CD8-positive, alpha-beta memory T cell (primary cell): ENCODE results near the gene COL4A3. TPM values are rescaled to one million over a fixed set of nuclear protein-coding genes. Genes with fewer than 3 reads are reported as not detected.

Experiments
- CTCF ChIA-PET: fragments of 350-600 bp; sonication (Branson Sonifier 250); formaldehyde crosslinking; loops from one replicate; lab custom pipeline; 2021; ENCODE audit warnings: antibody characterized with exemption; lab: Charles Lee
- POLR2A ChIA-PET: fragments of 350-600 bp; sonication (Branson Sonifier 250); formaldehyde crosslinking; loops from one replicate; lab custom pipeline; 2021; ENCODE audit warnings: antibody characterized with exemption; lab: Charles Lee
- DNase-seq, 5 donors: peaks; one replicate each; pipeline versions ENCODE4 v3.0.0 to v3.0.0-alpha.2; 2020 to 2022; ENCODE audit warnings: mixed read lengths in 1 of 5
- H3K27ac ChIP-seq: one replicate; pipeline ENCODE4 v1.7.0; 2013; ENCODE audit warnings: low read depth, mild to moderate bottlenecking, low read length, moderate library complexity
- H3K27me3 ChIP-seq: 2 replicates; pipeline ENCODE4 v1.7.0; 2013; ENCODE audit warnings: low read length, mild to moderate bottlenecking; ENCODE audit not compliant: insufficient read depth, poor library complexity, severe bottlenecking
- H3K36me3 ChIP-seq: 2 replicates; pipeline ENCODE4 v1.7.0; 2013; ENCODE audit warnings: mild to moderate bottlenecking, low read length, moderate library complexity; ENCODE audit not compliant: insufficient read depth
- H3K4me1 ChIP-seq: 2 replicates; pipeline ENCODE4 v1.7.0; 2013; ENCODE audit warnings: mild to moderate bottlenecking, low read length, moderate library complexity; ENCODE audit not compliant: insufficient read depth
- H3K4me3 ChIP-seq: 2 replicates; pipeline ENCODE4 v1.7.0; 2013; ENCODE audit warnings: mild to moderate bottlenecking, low read length
- H3K9me3 ChIP-seq: 2 replicates; pipeline ENCODE4 v1.7.0; 2013; ENCODE audit warnings: mild to moderate bottlenecking, low read length
- H3K27ac Mint-ChIP-seq, 8 donors: one replicate each; pipeline ENCODE4 v1.8.0; 2020 to 2021; ENCODE audit warnings: mixed read lengths in 8 of 8, mild to moderate bottlenecking in 6 of 8, inconsistent platforms in 3 of 8, moderate library complexity in 3 of 8
- H3K27me3 Mint-ChIP-seq, 2 donors: one replicate each; pipeline ENCODE4 v1.8.0; 2020 to 2021; ENCODE audit warnings: mixed read lengths in 2 of 2, mild to moderate bottlenecking in 1 of 2, moderate library complexity in 1 of 2
- H3K36me3 Mint-ChIP-seq, 3 donors: one replicate each; pipeline ENCODE4 v1.8.0; 2020 to 2021; ENCODE audit warnings: mixed read lengths in 3 of 3, inconsistent platforms in 1 of 3, mild to moderate bottlenecking in 1 of 3
- H3K4me1 Mint-ChIP-seq, 3 donors: one replicate each; pipeline ENCODE4 v1.8.0; 2020 to 2021; ENCODE audit warnings: mixed read lengths in 3 of 3, inconsistent platforms in 1 of 3, mild to moderate bottlenecking in 1 of 3
- H3K4me3 Mint-ChIP-seq, 7 donors: one replicate each; pipeline ENCODE4 v1.8.0; 2020 to 2021; ENCODE audit warnings: mixed read lengths in 7 of 7, mild to moderate bottlenecking in 6 of 7, moderate library complexity in 4 of 7, inconsistent platforms in 2 of 7
- H3K9me3 Mint-ChIP-seq, 5 donors: one replicate each; pipeline ENCODE4 v1.8.0; 2020 to 2022; ENCODE audit warnings: mixed read lengths in 5 of 5, mild to moderate bottlenecking in 3 of 5, moderate library complexity in 2 of 5, inconsistent platforms in 1 of 5
- polyA plus RNA-seq: library from polyadenylated mRNA; unstranded; fragments of 300-500 nt; fragmentation: Illumina TruSeq; gene quantifications from one replicate; pipeline ENCODE4 v1.2.3, GENCODE V29; 2021
- total RNA-seq, 2 experiments: library from RNA; stranded (reverse); gene quantifications; one replicate each; pipeline ENCODE4 v1.2.3, GENCODE V29; 2021

COL4A3 gene
- total and polyA plus RNA-seq, 3 experiments from 2014 or later: not detected

- Histone ChIP-seq H3K4me3 (no peak overlapping the region), H3K27ac (no peak overlapping the region), H3K27me3 (no peaks in the 10 kb centered on the region), H3K9me3 (no peaks in the 10 kb centered on the region), H3K36me3 (no peaks in the 10 kb centered on the region), H3K4me1 (no peaks in the 10 kb centered on the region)
- Mint-ChIP-seq H3K27ac (no peak overlapping the region), H3K4me3 (no peak overlapping the region), H3K9me3 (peaks cover 0 to 9% (median 3%) of the 10 kb centered on the region in 5 donors), H3K27me3 (peaks cover 6 to 26% of the 10 kb centered on the region in 2 donors), H3K4me1 (no peaks in the 10 kb centered on the region), H3K36me3 (no peaks in the 10 kb centered on the region)
- ChIA-PET POLR2A (no interaction called here), CTCF (no interaction called here)
- no peak for DNase-seq
These were observed 14.0 kb upstream of the COL4A3 start for GRCh38 chr2:227150222-227150936.

GRCh38 chr2:227152093-227152766, 12.2 kb upstream of the COL4A3 start:
- Mint-ChIP-seq H3K4me1 (no peaks in the 10 kb centered on the region), H3K27ac (no peak overlapping the region), H3K4me3 (no peak overlapping the region), H3K27me3 (peaks cover 10 to 34% of the 10 kb centered on the region in 2 donors), H3K9me3 (peaks cover 0 to 10% (median 3%) of the 10 kb centered on the region in 5 donors), H3K36me3 (no peaks in the 10 kb centered on the region)
- POLR2A ChIA-PET: no interaction called here
- Histone ChIP-seq H3K36me3 (no peaks in the 10 kb centered on the region), H3K9me3 (no peaks in the 10 kb centered on the region), H3K4me1 (no peaks in the 10 kb centered on the region), H3K4me3 (no peak overlapping the region), H3K27me3 (no peaks in the 10 kb centered on the region), H3K27ac (no peak overlapping the region)
- CTCF ChIA-PET: no interaction called here
- DNase-seq: no peak

GRCh38 chr2:227153307-227153706, 11.1 kb upstream of the COL4A3 start:
- Histone ChIP-seq H3K4me1 (no peaks in the 10 kb centered on the region), H3K36me3 (no peaks in the 10 kb centered on the region), H3K27me3 (no peaks in the 10 kb centered on the region), H3K27ac (no peak overlapping the region), H3K9me3 (no peaks in the 10 kb centered on the region), H3K4me3 (no peak overlapping the region)
- no peak for DNase-seq
- H3K4me3 Mint-ChIP-seq: no peak overlapping the region
- POLR2A ChIA-PET: no interaction called here
- no peaks in the 10 kb centered on the region for H3K4me1 Mint-ChIP-seq
- peaks cover 0 to 7% (median 3%) of the 10 kb centered on the region in 5 donors for H3K9me3 Mint-ChIP-seq
- H3K36me3 Mint-ChIP-seq: no peaks in the 10 kb centered on the region
- peaks cover 10 to 38% of the 10 kb centered on the region in 2 donors for H3K27me3 Mint-ChIP-seq
- CTCF ChIA-PET: no interaction called here
- no peak overlapping the region for H3K27ac Mint-ChIP-seq

- peaks cover 0 to 9% (median 4%) of the 10 kb centered on the region in 5 donors for H3K9me3 Mint-ChIP-seq
- Histone ChIP-seq H3K27me3 (no peaks in the 10 kb centered on the region), H3K9me3 (no peaks in the 10 kb centered on the region), H3K36me3 (no peaks in the 10 kb centered on the region), H3K27ac (no peak overlapping the region), H3K4me1 (no peaks in the 10 kb centered on the region), H3K4me3 (no peak overlapping the region)
- peaks cover 0 to under 1% (median 0%) of the 10 kb centered on the region in 3 donors for H3K36me3 Mint-ChIP-seq
- H3K4me3 Mint-ChIP-seq: no peak overlapping the region
- CTCF ChIA-PET: no interaction called here
- no peaks in the 10 kb centered on the region for H3K4me1 Mint-ChIP-seq
- DNase-seq: no peak
- H3K27me3 Mint-ChIP-seq: peaks cover 10 to 39% of the 10 kb centered on the region in 2 donors
- no peak overlapping the region for H3K27ac Mint-ChIP-seq
- POLR2A ChIA-PET: no interaction called here
These were observed 10.5 kb upstream of the COL4A3 start for GRCh38 chr2:227153758-227154486.

GRCh38 chr2:227154986-227155774, 9.2 kb upstream of the COL4A3 start:
- DNase-seq: no peak
- Mint-ChIP-seq H3K27me3 (peaks cover 16 to 49% of the 10 kb centered on the region in 2 donors), H3K27ac (no peak overlapping the region), H3K9me3 (peaks cover 0 to 11% (median 5%) of the 10 kb centered on the region in 5 donors), H3K4me3 (no peak overlapping the region), H3K4me1 (no peaks in the 10 kb centered on the region), H3K36me3 (peaks cover 0 to 4% (median 0%) of the 10 kb centered on the region in 3 donors)
- Histone ChIP-seq H3K4me3 (no peak overlapping the region), H3K36me3 (no peaks in the 10 kb centered on the region), H3K4me1 (no peaks in the 10 kb centered on the region), H3K27ac (no peak overlapping the region), H3K9me3 (no peaks in the 10 kb centered on the region), H3K27me3 (no peaks in the 10 kb centered on the region)
- ChIA-PET POLR2A (no interaction called here), CTCF (no interaction called here)

GRCh38 chr2:227160164-227160563, 4.3 kb upstream of the COL4A3 start:
- H3K4me3 ChIP-seq: no peak overlapping the region

GRCh38 chr2:227161947-227162346, 2.5 kb upstream of the COL4A3 start:
- DNase-seq: no peak
- H3K27me3 ChIP-seq: peaks cover 16% of the 10 kb centered on the region

More at GRCh38 chr2:227160164-227160563, 4.3 kb upstream of the COL4A3 start:
- Mint-ChIP-seq H3K9me3 (peaks cover 0 to 11% (median 4%) of the 10 kb centered on the region in 5 donors), H3K4me1 (peaks cover 5 to 13% (median 12%) of the 10 kb centered on the region in 3 donors), H3K27me3 (peaks cover 35 to 66% of the 10 kb centered on the region in 2 donors), H3K4me3 (no peak overlapping the region), H3K27ac (no peak overlapping the region), H3K36me3 (peaks cover 0 to 4% (median 1%) of the 10 kb centered on the region in 3 donors)
- DNase-seq: no peak
- Histone ChIP-seq H3K9me3 (no peaks in the 10 kb centered on the region), H3K27me3 (peaks cover 16% of the 10 kb centered on the region), H3K27ac (no peak overlapping the region), H3K4me1 (peaks cover 5% of the 10 kb centered on the region), H3K36me3 (no peaks in the 10 kb centered on the region)
- CTCF ChIA-PET: no interaction called here
- POLR2A ChIA-PET: no interaction called here

More at GRCh38 chr2:227161947-227162346, 2.5 kb upstream of the COL4A3 start:
- ChIA-PET CTCF (no interaction called here), POLR2A (no interaction called here)
- Histone ChIP-seq H3K4me3 (no peak overlapping the region), H3K9me3 (no peaks in the 10 kb centered on the region), H3K36me3 (no peaks in the 10 kb centered on the region), H3K27ac (no peak overlapping the region), H3K4me1 (peaks cover 5% of the 10 kb centered on the region)
- peaks cover 0 to 11% (median 2%) of the 10 kb centered on the region in 5 donors for H3K9me3 Mint-ChIP-seq
- peaks cover 0 to 4% (median 1%) of the 10 kb centered on the region in 3 donors for H3K36me3 Mint-ChIP-seq
- H3K27ac Mint-ChIP-seq: no peak overlapping the region
- no peak overlapping the region for H3K4me3 Mint-ChIP-seq
- H3K27me3 Mint-ChIP-seq: peaks cover 39 to 70% of the 10 kb centered on the region in 2 donors
- peaks cover 7 to 20% (median 14%) of the 10 kb centered on the region in 3 donors for H3K4me1 Mint-ChIP-seq
